ENCODE data around the gene CCDC106. TPM values are rescaled to one million over a fixed set of nuclear protein-coding genes. Genes with fewer than 3 reads are reported as not detected.

CCDC106 gene
- total RNA-seq, 1 experiment from 2014 or later: 9.3 TPM

GRCh38 chr19:55611983-55612645 lies 35.9 kb upstream of the CCDC106 start:
- no peak for DNase-seq (ENCODE audit: low read depth)
- in situ Hi-C loops (cut with HindIII; ENCODE audit: low pct_unique_long_range_greater_than_20kb, low sequenced_read_pairs): no loop called here

DNA sequence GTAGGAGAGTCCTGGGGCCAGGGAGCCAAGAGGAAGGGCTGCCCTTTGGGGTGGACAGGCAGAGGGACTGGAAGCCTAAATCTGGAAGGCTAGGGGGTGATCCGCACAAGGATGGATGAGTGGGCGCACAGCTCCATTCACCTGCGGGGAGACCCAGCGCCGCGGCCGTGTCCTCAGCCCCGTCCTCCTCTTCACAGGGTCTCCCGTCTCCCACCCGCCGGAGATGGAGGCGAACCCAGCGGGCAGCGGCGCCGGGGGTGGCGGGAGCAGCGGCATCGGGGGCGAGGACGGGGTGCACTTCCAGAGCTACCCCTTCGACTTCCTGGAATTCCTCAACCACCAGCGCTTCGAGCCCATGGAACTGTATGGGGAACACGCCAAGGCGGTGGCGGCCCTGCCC lies 34.6 kb upstream of the CCDC106 start:
- in situ Hi-C loops (cut with HindIII; ENCODE audit: low pct_unique_long_range_greater_than_20kb, low sequenced_read_pairs): no loop called here
- DNase-seq (ENCODE audit: low read depth): no peak

GRCh38 chr19:55613930-55614710 lies 33.9 kb upstream of the CCDC106 start:
- no peak for DNase-seq (ENCODE audit: low read depth)
- in situ Hi-C loops (cut with HindIII; ENCODE audit: low pct_unique_long_range_greater_than_20kb, low sequenced_read_pairs): no loop called here

DNA sequence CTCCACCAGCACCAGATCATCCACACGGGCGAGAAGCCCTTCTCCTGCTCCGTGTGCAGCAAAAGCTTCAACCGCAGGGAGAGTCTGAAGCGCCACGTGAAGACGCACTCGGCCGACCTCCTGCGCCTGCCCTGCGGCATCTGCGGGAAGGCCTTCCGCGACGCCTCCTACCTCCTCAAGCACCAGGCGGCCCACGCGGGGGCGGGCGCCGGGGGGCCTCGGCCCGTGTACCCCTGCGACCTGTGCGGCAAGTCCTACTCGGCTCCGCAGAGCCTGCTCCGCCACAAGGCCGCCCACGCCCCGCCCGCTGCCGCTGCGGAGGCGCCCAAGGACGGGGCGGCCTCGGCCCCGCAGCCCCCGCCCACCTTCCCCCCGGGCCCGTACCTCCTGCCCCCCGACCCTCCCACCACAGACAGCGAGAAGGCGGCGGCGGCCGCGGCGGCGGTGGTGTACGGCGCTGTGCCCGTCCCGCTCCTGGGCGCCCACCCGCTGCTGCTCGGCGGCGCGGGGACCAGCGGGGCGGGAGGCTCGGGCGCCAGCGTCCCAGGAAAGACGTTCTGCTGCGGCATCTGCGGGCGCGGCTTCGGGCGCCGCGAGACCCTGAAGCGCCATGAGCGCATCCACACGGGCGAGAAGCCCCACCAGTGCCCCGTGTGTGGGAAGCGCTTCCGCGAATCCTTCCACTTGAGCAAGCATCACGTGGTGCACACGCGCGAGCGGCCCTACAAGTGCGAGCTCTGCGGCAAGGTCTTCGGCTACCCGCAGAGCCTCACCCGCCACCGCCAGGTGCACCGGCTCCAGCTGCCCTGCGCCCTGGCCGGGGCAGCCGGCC lies 33.1 kb upstream of the CCDC106 start:
- in situ Hi-C loops (cut with HindIII; ENCODE audit: low pct_unique_long_range_greater_than_20kb, low sequenced_read_pairs): no loop called here
- no peak for DNase-seq (ENCODE audit: low read depth)

DNA sequence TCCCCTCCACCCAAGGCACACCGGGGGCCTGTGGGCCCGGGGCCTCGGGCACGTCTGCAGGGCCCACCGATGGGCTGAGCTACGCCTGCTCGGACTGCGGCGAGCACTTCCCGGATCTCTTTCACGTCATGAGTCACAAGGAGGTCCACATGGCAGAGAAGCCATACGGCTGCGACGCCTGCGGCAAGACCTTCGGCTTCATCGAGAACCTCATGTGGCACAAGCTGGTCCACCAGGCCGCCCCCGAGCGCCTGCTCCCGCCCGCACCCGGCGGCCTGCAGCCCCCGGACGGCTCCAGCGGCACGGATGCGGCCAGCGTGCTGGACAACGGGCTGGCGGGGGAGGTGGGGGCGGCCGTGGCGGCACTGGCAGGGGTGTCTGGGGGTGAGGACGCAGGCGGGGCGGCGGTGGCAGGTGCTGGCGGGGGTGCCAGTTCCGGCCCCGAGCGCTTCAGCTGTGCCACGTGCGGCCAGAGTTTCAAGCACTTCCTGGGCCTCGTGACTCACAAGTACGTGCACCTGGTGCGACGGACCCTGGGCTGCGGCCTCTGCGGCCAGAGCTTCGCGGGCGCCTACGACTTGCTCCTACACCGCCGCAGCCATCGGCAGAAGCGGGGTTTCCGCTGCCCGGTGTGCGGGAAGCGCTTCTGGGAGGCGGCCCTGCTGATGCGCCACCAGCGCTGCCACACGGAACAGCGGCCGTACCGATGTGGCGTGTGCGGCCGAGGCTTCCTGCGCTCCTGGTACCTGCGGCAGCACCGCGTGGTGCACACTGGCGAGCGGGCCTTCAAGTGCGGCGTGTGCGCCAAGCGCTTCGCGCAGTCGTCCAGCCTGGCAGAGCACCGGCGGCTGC lies 32.2 kb upstream of the CCDC106 start:
- in situ Hi-C loops (cut with HindIII; ENCODE audit: low pct_unique_long_range_greater_than_20kb, low sequenced_read_pairs): no loop called here
- DNase-seq (ENCODE audit: low read depth): no peak

DNA sequence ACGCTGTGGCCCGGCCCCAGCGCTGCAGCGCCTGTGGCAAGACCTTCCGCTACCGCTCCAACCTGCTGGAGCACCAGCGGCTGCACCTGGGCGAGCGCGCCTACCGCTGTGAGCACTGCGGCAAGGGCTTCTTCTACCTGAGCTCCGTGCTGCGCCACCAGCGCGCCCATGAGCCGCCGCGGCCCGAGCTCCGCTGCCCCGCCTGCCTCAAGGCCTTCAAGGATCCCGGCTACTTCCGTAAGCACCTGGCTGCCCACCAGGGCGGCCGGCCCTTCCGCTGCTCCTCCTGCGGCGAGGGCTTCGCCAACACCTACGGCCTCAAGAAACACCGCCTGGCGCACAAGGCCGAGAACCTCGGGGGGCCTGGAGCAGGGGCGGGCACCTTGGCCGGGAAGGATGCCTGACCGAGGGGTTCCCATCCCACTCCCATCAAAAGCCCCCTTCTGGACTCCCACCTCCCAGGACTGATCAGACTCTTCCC lies 31.6 kb upstream of the CCDC106 start:
- in situ Hi-C loops (cut with HindIII; ENCODE audit: low pct_unique_long_range_greater_than_20kb, low sequenced_read_pairs): no loop called here

GRCh38 chr19:55617426-55617825 lies 30.6 kb upstream of the CCDC106 start:
- no peak for DNase-seq (ENCODE audit: low read depth)
- in situ Hi-C loops (cut with HindIII; ENCODE audit: low pct_unique_long_range_greater_than_20kb, low sequenced_read_pairs): no loop called here

More for the DNA sequence above, 31.6 kb upstream of the CCDC106 start:
- no peak for DNase-seq (ENCODE audit: low read depth)

DNA sequence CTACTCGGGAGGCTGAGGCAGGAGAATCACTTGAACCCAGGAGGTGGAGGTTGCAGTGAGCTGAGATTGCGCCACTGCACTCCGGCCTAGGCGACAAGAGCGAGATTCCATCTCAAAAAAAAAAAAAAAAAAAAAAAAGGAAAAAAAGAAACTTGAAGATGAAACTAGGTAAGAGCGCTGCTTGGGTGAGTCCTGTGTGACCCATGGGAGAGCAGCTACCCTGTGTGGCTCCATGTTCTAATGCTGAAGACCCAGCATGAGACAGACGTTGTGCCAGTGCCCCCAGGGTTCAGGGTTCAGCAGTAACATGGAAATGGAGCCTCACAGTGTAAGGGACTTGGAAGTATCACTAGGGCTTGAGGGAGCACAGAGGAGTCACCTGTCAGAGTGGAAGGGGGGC lies 29.6 kb upstream of the CCDC106 start:
- no peak for DNase-seq (ENCODE audit: low read depth)
- in situ Hi-C loops (cut with HindIII; ENCODE audit: low pct_unique_long_range_greater_than_20kb, low sequenced_read_pairs): no loop called here

DNA sequence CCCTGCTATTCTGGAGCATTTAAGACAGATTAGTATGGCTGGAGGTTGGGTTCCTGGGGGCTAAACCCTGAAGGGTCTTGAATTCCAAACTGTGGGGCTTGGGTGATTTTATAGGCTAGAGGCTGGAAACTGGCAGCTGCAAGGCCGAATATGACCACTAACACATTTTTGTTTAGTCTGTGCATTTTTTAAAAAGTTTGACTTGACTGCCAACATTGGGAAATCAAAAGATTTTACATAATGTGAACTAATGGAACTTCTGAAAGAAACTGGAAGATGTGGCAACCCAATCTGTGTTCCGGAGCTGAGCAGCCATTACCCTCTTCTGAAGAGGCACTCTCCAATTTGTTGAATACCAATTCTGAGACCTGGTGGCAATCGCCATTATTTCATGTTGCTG lies 28.7 kb upstream of the CCDC106 start:
- in situ Hi-C loops (cut with HindIII; ENCODE audit: low pct_unique_long_range_greater_than_20kb, low sequenced_read_pairs): no loop called here
- DNase-seq (ENCODE audit: low read depth): no peak

- in situ Hi-C loops (cut with HindIII; ENCODE audit: low pct_unique_long_range_greater_than_20kb, low sequenced_read_pairs): loop anchor here (10.0 kb wide), 1 partner anchor 446 kb away; no protein-coding TSS in a partner anchor
- DNase-seq (ENCODE audit: low read depth): no peak
Observed at GRCh38 chr19:55620410-55621204, 27.4 kb upstream of the CCDC106 start.

- in situ Hi-C loops (cut with HindIII; ENCODE audit: low pct_unique_long_range_greater_than_20kb, low sequenced_read_pairs): loop anchor here (10.0 kb wide), 1 partner anchor 446 kb away; no protein-coding TSS in a partner anchor
- no peak for DNase-seq (ENCODE audit: low read depth)
Observed at GRCh38 chr19:55621205-55621672, 26.8 kb upstream of the CCDC106 start.

DNA sequence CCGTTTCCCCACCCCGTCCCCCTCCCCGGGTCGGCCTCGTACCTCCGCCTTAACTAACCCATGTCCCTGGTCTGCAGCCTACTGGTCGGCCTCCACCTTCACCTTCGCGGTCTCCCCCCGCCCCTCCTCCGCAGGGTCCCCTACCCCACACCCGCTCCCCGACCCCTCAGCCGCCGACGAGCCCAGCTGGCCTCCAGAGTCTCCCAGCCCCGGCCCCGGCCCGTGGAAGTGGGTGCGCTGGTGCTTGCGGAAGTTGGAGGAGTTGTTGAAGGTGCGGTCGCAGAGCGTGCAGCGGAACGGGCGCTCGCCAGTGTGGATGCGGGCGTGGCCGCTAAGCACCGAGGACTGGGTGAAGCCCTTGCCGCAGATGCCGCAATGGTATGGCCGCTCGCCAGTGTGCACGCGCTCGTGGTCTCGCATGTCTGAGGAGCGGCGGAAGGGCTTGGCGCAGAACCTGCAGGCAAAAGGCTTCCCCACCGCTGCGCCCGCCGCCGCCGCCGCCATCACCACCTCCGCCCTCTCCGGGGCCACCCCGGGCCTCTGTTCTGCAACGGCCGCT lies 26.3 kb upstream of the CCDC106 start:
- in situ Hi-C loops (cut with HindIII; ENCODE audit: low pct_unique_long_range_greater_than_20kb, low sequenced_read_pairs): loop anchor here (10.0 kb wide), 1 partner anchor 447 kb away; no protein-coding TSS in a partner anchor
- no peak for DNase-seq (ENCODE audit: low read depth)

DNA sequence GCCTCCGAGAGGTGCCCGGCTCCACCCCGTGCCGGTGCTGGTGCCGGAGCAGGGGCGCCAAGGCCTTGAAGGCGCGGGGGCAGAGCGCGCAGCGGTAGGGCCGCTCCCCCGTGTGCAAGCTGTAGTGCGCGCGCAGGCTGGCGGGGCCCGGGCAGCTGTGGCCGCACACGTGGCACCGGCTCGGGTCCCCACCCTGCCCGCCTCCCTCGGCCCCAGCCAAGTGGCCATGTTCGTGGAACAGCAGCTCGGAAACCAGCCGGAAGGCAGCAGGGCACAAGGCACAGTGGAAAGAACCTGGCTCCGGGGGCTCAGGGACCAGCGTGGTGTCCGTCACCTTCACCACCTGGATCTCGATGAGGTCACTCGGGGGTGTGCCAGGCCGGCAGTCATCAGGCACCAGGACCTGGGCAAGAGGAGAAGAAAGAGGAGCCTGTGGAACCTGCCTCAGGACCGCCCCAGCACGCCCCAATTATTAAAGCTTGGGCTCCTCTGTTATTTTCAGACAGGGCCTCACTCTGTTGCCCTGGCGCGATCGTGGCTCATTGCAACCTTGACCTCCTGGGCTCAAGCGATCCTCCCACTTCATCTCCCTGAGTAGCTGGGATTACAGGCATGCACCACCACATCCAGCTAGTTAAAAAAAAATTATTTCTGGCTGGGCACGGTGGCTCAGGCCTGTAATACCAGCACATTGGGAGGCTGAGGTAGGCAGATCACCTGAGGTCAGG lies 25.6 kb upstream of the CCDC106 start:
- in situ Hi-C loops (cut with HindIII; ENCODE audit: low pct_unique_long_range_greater_than_20kb, low sequenced_read_pairs): loop anchor here (10.0 kb wide), 1 partner anchor 448 kb away; no protein-coding TSS in a partner anchor
- no peak for DNase-seq (ENCODE audit: low read depth)

- in situ Hi-C loops (cut with HindIII; ENCODE audit: low pct_unique_long_range_greater_than_20kb, low sequenced_read_pairs): loop anchor here (10.0 kb wide), 1 partner anchor 448 kb away; no protein-coding TSS in a partner anchor
- no peak for DNase-seq (ENCODE audit: low read depth)
Observed at GRCh38 chr19:55623130-55623529, 24.9 kb upstream of the CCDC106 start.

- no peak for DNase-seq (ENCODE audit: low read depth)
- in situ Hi-C loops (cut with HindIII; ENCODE audit: low pct_unique_long_range_greater_than_20kb, low sequenced_read_pairs): loop anchor here (10.0 kb wide), 1 partner anchor 449 kb away; no protein-coding TSS in a partner anchor
Observed at GRCh38 chr19:55623561-55623960, 24.5 kb upstream of the CCDC106 start.

Measured in Caki2 (cell line).